Psoas muscle (tissue), 8 donors: ENCODE results near the gene FH. TPM values are rescaled to one million over a fixed set of nuclear protein-coding genes. Genes with fewer than 3 reads are reported as not detected.

Experiments
- ATAC-seq, 4 donors: fragments of 200-7000 bp; cut with Tn5 transposase; one replicate each; pipeline ENCODE4 v1.9.1; 2020; ENCODE audit warnings: moderate library complexity in 3 of 4, mild to moderate bottlenecking in 2 of 4
- DNase-seq, 2 donors: peaks; one replicate each; pipeline ENCODE4 v3.0.0-alpha.2; 2020
- H3K27ac ChIP-seq: fragments of 200-600 bp; one replicate; pipeline ENCODE4 v1.8.0; 2022
- H3K27me3 ChIP-seq, 3 donors: fragments of 200-600 bp in 1 of 3; one replicate each; pipeline versions ENCODE4 v1.6.1 to v1.8.0; 2013 to 2022; ENCODE audit warnings: low read length in 2 of 3, mild to moderate bottlenecking in 2 of 3, moderate library complexity in 1 of 3; ENCODE audit not compliant: insufficient read depth in 3 of 3
- H3K36me3 ChIP-seq, 2 donors: fragments of 200-600 bp in 1 of 2; one replicate each; pipeline versions ENCODE4 v1.6.1 to v1.8.0; 2013 to 2022; ENCODE audit warnings: low read depth in 1 of 2, mild to moderate bottlenecking in 1 of 2, moderate library complexity in 1 of 2; ENCODE audit not compliant: insufficient read depth in 1 of 2
- H3K4me1 ChIP-seq: fragments of 200-600 bp; one replicate; pipeline ENCODE4 v1.8.0; 2022
- H3K4me3 ChIP-seq: fragments of 200-600 bp; one replicate; pipeline ENCODE4 v1.8.0; 2022; ENCODE audit warnings: mild to moderate bottlenecking
- H3K9me3 ChIP-seq: fragments of 200-600 bp; one replicate; pipeline ENCODE4 v1.8.0; 2022
- CTCF ChIP-seq: fragments of 200-600 bp; IDR thresholded peaks from one replicate; pipeline ENCODE4 v1.8.0; 2022; ENCODE audit warnings: antibody characterized with exemption
- whole genome bisulfite sequencing, 3 donors: extraction: QIAGEN DNeasy Blood & Tissue Kit; methylation state at CpG; one replicate each; pipeline versions ENCODE4 v1.1.6 to v1.1.7; 2013; 5-methylcytosine and 5-hydroxymethylcytosine counted together
- intact Hi-C, 2 donors: fragments of 100-400 bp; cut with DNase I; formaldehyde crosslinking; loops; one replicate each; pipeline versions ENCODE4 v1.11.0 to v1.14.2; 2022
- polyA plus RNA-seq, 3 donors: library from polyadenylated mRNA; stranded (reverse); fragments of 200-250 nt; gene quantifications; one replicate each; pipeline ENCODE4 v1.2.3, GENCODE V29; 2013
- total RNA-seq, 4 donors: library from RNA; stranded (reverse); fragmentation: NEBNext Ultra II Directional in 2 of 4; extraction: Animal tissue kit (Norgen Biotek cat#: 25700) in 2 of 4; gene quantifications; one replicate each; pipeline versions ENCODE4 v1.2.1 to v1.2.4, GENCODE V29; 2021 to 2023
- donor health status: healthy with polysubstance abuse.
- donor health status: DM: no; HTN: no; CAD: no; lungs with moderate emphysema.
- donor health status: Bipolar disorder and iron deficiency.
- donor health status: healthy.
- donor health status: DM: yes; HTN: yes; CAD: no.
- donor health status: DM: no; HTN: no; CAD: no.
- donor health status: DM: no; HTN: no; CAD: no.
- donor health status: DM: yes; HTN: yes; CAD: no.

The FH gene
- total and polyA plus RNA-seq, 7 donors = 105 to 164 (median 124) TPM

GRCh38 chr1:241531195-241532161, 11.9 kb upstream of the FH start:
- no peak for DNase-seq
- Histone ChIP-seq H3K27ac (peak overlapping the region; percentile 38), H3K4me1 (no peaks in the 10 kb centered on the region), H3K4me3 (peak overlapping the region; percentile 73), H3K27me3 (peaks cover 0 to 4% (median 3%) of the 10 kb centered on the region in 3 donors), H3K36me3 (no peaks in the 10 kb centered on the region), H3K9me3 (no peaks in the 10 kb centered on the region)
- intact Hi-C loops = loop anchor here in 1 of 2 donors (5.0 to 10.0 kb wide), 2 partner anchors 96 to 313 kb away; partner anchors contain the start of gene EXO1
- peak; percentile 56 to 86 (median 62) for ATAC-seq
- peak; percentile 58 for TF ChIP-seq CTCF
- WGBS, 3 donors = 5 to 9% (median 6%) methylated on average over 11 of the region's 11 CpGs

GRCh38 chr1:241527146-241527545, 7.6 kb upstream of the FH start:
- no peaks in the 10 kb centered on the region for H3K36me3 ChIP-seq
- no peak overlapping the region for H3K4me3 ChIP-seq
- WGBS, 3 donors = 80 to 87% (median 80%) methylated on average over 3 of the region's 3 CpGs
- intact Hi-C loops = no loop called here
- H3K9me3 ChIP-seq = no peaks in the 10 kb centered on the region
- H3K27me3 ChIP-seq = peaks cover 0 to 10% (median 5%) of the 10 kb centered on the region in 3 donors
- DNase-seq (no peak), ATAC-seq (no peak)
- TF ChIP-seq CTCF = no peak
- no peak overlapping the region for H3K27ac ChIP-seq
- no peaks in the 10 kb centered on the region for H3K4me1 ChIP-seq

GRCh38 chr1:241525026-241525425, 5.5 kb upstream of the FH start:
- Histone ChIP-seq H3K9me3 (no peaks in the 10 kb centered on the region), H3K4me1 (peaks cover 5% of the 10 kb centered on the region), H3K4me3 (no peak overlapping the region), H3K27me3 (peaks cover 0 to 6% (median 3%) of the 10 kb centered on the region in 3 donors), H3K36me3 (no peaks in the 10 kb centered on the region), H3K27ac (no peak overlapping the region)
- DNase-seq (no peak), ATAC-seq (no peak)
- 66 to 74% (median 72%) methylated on average over 3 of the region's 3 CpGs for WGBS, 3 donors
- intact Hi-C loops = no loop called here
- no peak for TF ChIP-seq CTCF

GRCh38 chr1:241521718-241522117, 2.2 kb upstream of the FH start:
- WGBS, 3 donors = 91 to 96% (median 94%) methylated on average over 2 of the region's 2 CpGs
- Histone ChIP-seq H3K27me3 (peaks cover 0 to 6% (median 3%) of the 10 kb centered on the region in 3 donors), H3K9me3 (no peaks in the 10 kb centered on the region), H3K27ac (no peak overlapping the region), H3K4me3 (no peak overlapping the region), H3K4me1 (peaks cover 23% of the 10 kb centered on the region), H3K36me3 (peaks cover 0 to 2% of the 10 kb centered on the region in 2 donors)
- intact Hi-C loops = no loop called here
- TF ChIP-seq CTCF = no peak
- ATAC-seq (no peak), DNase-seq (no peak)
